Measurements from ENCODE around the gene TULP4.
"Not testable (repeated sequence)": the region's sequence is repeated elsewhere in the genome, so short reads cannot be mapped to it uniquely, and the experiment has no call there.

DNA sequence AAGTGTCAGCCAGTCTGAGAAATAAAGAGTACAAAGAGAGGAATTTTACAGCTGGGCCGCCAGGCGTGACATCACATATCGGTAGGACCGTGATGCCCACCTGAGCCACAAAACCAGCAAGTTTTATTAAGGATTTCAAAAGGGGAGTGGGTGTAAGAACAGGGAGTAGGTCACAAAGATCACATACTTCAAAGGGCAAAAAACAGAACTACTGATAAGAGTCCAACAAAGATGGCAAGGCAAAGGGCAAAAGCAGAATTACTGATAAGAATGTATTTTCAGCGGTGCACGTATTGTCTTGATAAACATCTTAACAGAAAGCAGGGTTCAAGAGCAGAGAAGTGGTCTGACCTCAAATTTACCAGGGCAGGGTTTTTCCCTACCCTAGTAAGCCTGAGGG lies 33.2 kb downstream of the TULP4 start:
- TF ChIP-seq CTCF, POLR2A, POLR2AphosphoS5 (IDR thresholded peaks at IDR 0.05): not testable (repeated sequence)
